KOPT-K1 (cell line): ENCODE data around the gene SYT7.

Experiments
- H3K27ac ChIP-seq: fragments of 200-600 bp; sonication (generic); 2 replicates; pipeline ENCODE4 v1.5.1; 2016; ENCODE audit warnings: antibody characterized with exemption, mild to moderate bottlenecking, low read depth, low read length; ENCODE audit not compliant: poor library complexity, severe bottlenecking
- H3K36me3 ChIP-seq: fragments of 200-600 bp; sonication (generic); 2 replicates; pipeline ENCODE4 v1.5.1; 2017; ENCODE audit warnings: antibody characterized with exemption, mild to moderate bottlenecking, low read length, moderate library complexity; ENCODE audit not compliant: insufficient read depth
- H3K9me3 ChIP-seq: fragments of 200-600 bp; sonication (generic); 2 replicates; pipeline ENCODE4 v1.5.1; 2017; ENCODE audit warnings: antibody characterized with exemption, low read length, mild to moderate bottlenecking; ENCODE audit not compliant: insufficient read depth, poor library complexity, severe bottlenecking

The SYT7 gene

GRCh38 chr11:61543606-61544306 lies 37.1 kb downstream of the SYT7 start:
- H3K27ac ChIP-seq: no peak overlapping the region
- H3K36me3 ChIP-seq: no peaks in the 10 kb centered on the region
- no peaks in the 10 kb centered on the region for H3K9me3 ChIP-seq

- Histone ChIP-seq H3K27ac (no peak overlapping the region), H3K9me3 (no peaks in the 10 kb centered on the region), H3K36me3 (no peaks in the 10 kb centered on the region)
Measured at GRCh38 chr11:61542705-61543104, 38.2 kb downstream of the SYT7 start.

GRCh38 chr11:61542024-61542461 lies 38.8 kb downstream of the SYT7 start:
- Histone ChIP-seq H3K27ac (no peak overlapping the region), H3K9me3 (no peaks in the 10 kb centered on the region), H3K36me3 (no peaks in the 10 kb centered on the region)

GRCh38 chr11:61541598-61541997 lies 39.3 kb downstream of the SYT7 start:
- Histone ChIP-seq H3K36me3 (no peaks in the 10 kb centered on the region), H3K27ac (no peak overlapping the region), H3K9me3 (no peaks in the 10 kb centered on the region)

- Histone ChIP-seq H3K36me3 (no peaks in the 10 kb centered on the region), H3K9me3 (no peaks in the 10 kb centered on the region), H3K27ac (no peak overlapping the region)
Measured at GRCh38 chr11:61540528-61540927, 40.3 kb downstream of the SYT7 start.

- H3K27ac ChIP-seq: no peak overlapping the region
- H3K36me3 ChIP-seq: no peaks in the 10 kb centered on the region
- no peaks in the 10 kb centered on the region for H3K9me3 ChIP-seq
Measured at GRCh38 chr11:61539831-61540357, 41.0 kb downstream of the SYT7 start.

- Histone ChIP-seq H3K9me3 (no peaks in the 10 kb centered on the region), H3K27ac (no peak overlapping the region), H3K36me3 (no peaks in the 10 kb centered on the region)
Measured at GRCh38 chr11:61539006-61539405, 41.9 kb downstream of the SYT7 start.

- H3K9me3 ChIP-seq: no peaks in the 10 kb centered on the region
- no peaks in the 10 kb centered on the region for H3K36me3 ChIP-seq
- H3K27ac ChIP-seq: no peak overlapping the region
Measured at GRCh38 chr11:61538636-61538961, 42.3 kb downstream of the SYT7 start.

GRCh38 chr11:61537326-61537725 lies 43.5 kb downstream of the SYT7 start:
- H3K36me3 ChIP-seq: no peaks in the 10 kb centered on the region
- no peaks in the 10 kb centered on the region for H3K9me3 ChIP-seq
- no peak overlapping the region for H3K27ac ChIP-seq

GRCh38 chr11:61536676-61537270 lies 44.1 kb downstream of the SYT7 start:
- H3K9me3 ChIP-seq: no peaks in the 10 kb centered on the region
- no peak overlapping the region for H3K27ac ChIP-seq
- no peaks in the 10 kb centered on the region for H3K36me3 ChIP-seq

GRCh38 chr11:61535998-61536675 lies 44.7 kb downstream of the SYT7 start:
- Histone ChIP-seq H3K27ac (no peak overlapping the region), H3K9me3 (no peaks in the 10 kb centered on the region), H3K36me3 (no peaks in the 10 kb centered on the region)

- no peaks in the 10 kb centered on the region for H3K36me3 ChIP-seq
- H3K9me3 ChIP-seq: no peaks in the 10 kb centered on the region
- H3K27ac ChIP-seq: no peak overlapping the region
Measured at GRCh38 chr11:61534933-61535839, 45.7 kb downstream of the SYT7 start.

- Histone ChIP-seq H3K9me3 (no peaks in the 10 kb centered on the region), H3K27ac (no peak overlapping the region), H3K36me3 (no peaks in the 10 kb centered on the region)
Measured at GRCh38 chr11:61534025-61534932, 46.6 kb downstream of the SYT7 start.

GRCh38 chr11:61533401-61533800 lies 47.5 kb downstream of the SYT7 start:
- no peaks in the 10 kb centered on the region for H3K36me3 ChIP-seq
- H3K27ac ChIP-seq: no peak overlapping the region
- H3K9me3 ChIP-seq: no peaks in the 10 kb centered on the region
